HEK293T (cell line): Measurements from ENCODE around the gene SLC51A.

Experiments used
- BHLHE40 ChIP-seq: fragments of 450-650 bp; IDR thresholded peaks from 2 replicates; pipeline ENCODE4 v1.6.1; 2016; ENCODE audit warnings: mild to moderate bottlenecking, moderate library complexity, borderline replicate concordance
- CTBP1 ChIP-seq: fragments of 450-650 bp; IDR thresholded peaks from 2 replicates; pipeline ENCODE4 v1.6.1; 2016; ENCODE audit warnings: borderline replicate concordance
- ELF4 ChIP-seq: fragments of 450-650 bp; IDR thresholded peaks from 2 replicates; pipeline ENCODE4 v1.6.1; 2017; ENCODE audit warnings: antibody characterized with exemption
- FOXK2 ChIP-seq: fragments of 450-650 bp; IDR thresholded peaks from 2 replicates; pipeline ENCODE4 v1.6.1; 2016; ENCODE audit warnings: mild to moderate bottlenecking
- FOXM1 ChIP-seq: fragments of 450-650 bp; IDR thresholded peaks from 2 replicates; pipeline ENCODE4 v1.6.1; 2017; ENCODE audit warnings: mild to moderate bottlenecking, borderline replicate concordance
- L3MBTL2 ChIP-seq: fragments of 450-650 bp; conservative IDR thresholded peaks from 2 replicates; pipeline ENCODE4 v1.6.1; 2016; ENCODE audit warnings: mild to moderate bottlenecking
- LEF1 ChIP-seq: fragments of 450-650 bp; IDR thresholded peaks from 2 replicates; pipeline ENCODE4 v1.6.1; 2017; ENCODE audit warnings: mild to moderate bottlenecking, borderline replicate concordance
- NFRKB ChIP-seq: fragments of 450-650 bp; IDR thresholded peaks from 2 replicates; pipeline ENCODE4 v1.6.1; 2016; ENCODE audit warnings: mild to moderate bottlenecking, moderate library complexity
- SP1 ChIP-seq: fragments of 450-650 bp; IDR thresholded peaks from 2 replicates; pipeline ENCODE4 v1.6.1; 2017
- TARDBP ChIP-seq: fragments of 450-650 bp; IDR thresholded peaks from 2 replicates; pipeline ENCODE4 v1.6.1; 2016
- TF ChIP-seq, protein P1 (sequence below): fragments of 450-650 bp; IDR thresholded peaks from 2 replicates; pipeline ENCODE4 v1.6.1; 2016

DNA sequence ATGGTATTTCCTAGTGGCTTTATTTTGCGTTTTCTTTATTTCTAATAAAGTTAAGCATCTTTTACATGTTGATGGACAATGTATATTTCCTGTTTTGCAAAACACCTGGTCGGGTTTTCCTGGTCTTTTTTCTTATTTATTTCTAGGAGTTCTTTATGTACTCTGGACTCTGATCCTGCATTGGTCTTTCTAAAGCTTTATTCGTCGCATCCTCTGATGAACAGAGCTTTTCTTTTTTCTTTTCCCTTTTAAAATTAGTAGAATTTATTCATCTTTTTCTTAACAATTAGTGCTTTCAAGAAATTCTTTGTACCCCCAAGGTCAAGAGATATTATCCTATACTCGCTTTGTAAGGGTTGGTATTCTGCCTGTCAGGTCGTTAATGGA lies 37.3 kb upstream of the SLC51A start:
- no peak for TF ChIP-seq FOXM1
- no peak for TF ChIP-seq CTBP1
- no peak for TF ChIP-seq ELF4
- TF ChIP-seq, protein P1, sequence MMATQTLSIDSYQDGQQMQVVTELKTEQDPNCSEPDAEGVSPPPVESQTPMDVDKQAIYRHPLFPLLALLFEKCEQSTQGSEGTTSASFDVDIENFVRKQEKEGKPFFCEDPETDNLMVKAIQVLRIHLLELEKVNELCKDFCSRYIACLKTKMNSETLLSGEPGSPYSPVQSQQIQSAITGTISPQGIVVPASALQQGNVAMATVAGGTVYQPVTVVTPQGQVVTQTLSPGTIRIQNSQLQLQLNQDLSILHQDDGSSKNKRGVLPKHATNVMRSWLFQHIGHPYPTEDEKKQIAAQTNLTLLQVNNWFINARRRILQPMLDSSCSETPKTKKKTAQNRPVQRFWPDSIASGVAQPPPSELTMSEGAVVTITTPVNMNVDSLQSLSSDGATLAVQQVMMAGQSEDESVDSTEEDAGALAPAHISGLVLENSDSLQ, result no peak
- no peak for TF ChIP-seq TARDBP
- TF ChIP-seq FOXK2, result no peak
- no peak for TF ChIP-seq BHLHE40
- TF ChIP-seq SP1, result no peak
- no peak for TF ChIP-seq NFRKB
- no peak for TF ChIP-seq L3MBTL2
- no peak for TF ChIP-seq LEF1
